HepG2 (cell line): Measurements from ENCODE around the gene DYNC1LI1. TPM values are rescaled to one million over a fixed set of nuclear protein-coding genes. Genes with fewer than 3 reads are reported as not detected.

ENCODE experiments used
- AGO2 ChIP-seq: fragments of 200-400 bp; formaldehyde crosslinking; optimal IDR thresholded peaks from 2 replicates; pipeline ENCODE3; 2017; ENCODE audit warnings: mild to moderate bottlenecking, low read depth, low read length, moderate library complexity
- CC2D1A ChIP-seq: sonication (generic); formaldehyde crosslinking; IDR thresholded peaks from 2 replicates; pipeline ENCODE4 v1.8.1; 2023; ENCODE audit warnings: mild to moderate bottlenecking, missing genetic modification reagents
- CSRNP2 ChIP-seq: sonication (generic); formaldehyde crosslinking; conservative IDR thresholded peaks from 2 replicates; pipeline ENCODE4 v1.8.0; 2022; ENCODE audit warnings: low read depth, missing genetic modification reagents
- EED ChIP-seq: sonication (generic); formaldehyde crosslinking; IDR thresholded peaks from 2 replicates; pipeline ENCODE4 v1.5.0; 2020; ENCODE audit warnings: mild to moderate bottlenecking, missing genetic modification reagents
- ETV6 ChIP-seq: sonication (generic); formaldehyde crosslinking; conservative IDR thresholded peaks from 2 replicates; pipeline ENCODE4 v1.4.0; 2020; ENCODE audit warnings: missing genetic modification reagents
- EZH2 ChIP-seq: conservative IDR thresholded peaks from 2 replicates; pipeline ENCODE4 v1.6.1; 2012; ENCODE audit warnings: mild to moderate bottlenecking, low read depth, low read length, moderate library complexity
- FOXA3 ChIP-seq: IDR thresholded peaks from 2 replicates; pipeline ENCODE4 v1.6.1; 2016; ENCODE audit warnings: missing genetic modification reagents, missing compliant biosample characterization
- RNF2 ChIP-seq: fragments of 450-650 bp; conservative IDR thresholded peaks from 2 replicates; pipeline ENCODE4 v1.6.1; 2016; ENCODE audit warnings: low read depth
- SP140L ChIP-seq: sonication (generic); formaldehyde crosslinking; IDR thresholded peaks from 2 replicates; pipeline ENCODE4 v1.4.0; 2020; ENCODE audit warnings: missing genetic modification reagents, borderline replicate concordance
- TRAFD1 ChIP-seq: sonication (generic); formaldehyde crosslinking; IDR thresholded peaks from 2 replicates; pipeline ENCODE4 v1.5.1; 2020; ENCODE audit warnings: missing genetic modification reagents, mild to moderate bottlenecking, borderline replicate concordance
- ZBTB40 ChIP-seq, 2 experiments: fragments of 450-650 bp in 1 of 2; sonication (generic) in 1 of 2; formaldehyde crosslinking in 1 of 2; IDR thresholded peaks; 2 replicates each; pipeline versions ENCODE4 v1.6.1 to v1.8.0; 2016 to 2022; ENCODE audit warnings: antibody characterized with exemption in 1 of 2, mild to moderate bottlenecking in 1 of 2, missing genetic modification reagents in 1 of 2
- ZFP1 ChIP-seq: IDR thresholded peaks from 2 replicates; pipeline ENCODE4 v1.6.1; 2016
- ZNF619 ChIP-seq: sonication (generic); formaldehyde crosslinking; IDR thresholded peaks from 2 replicates; pipeline ENCODE4 v1.4.0; 2020; ENCODE audit warnings: mild to moderate bottlenecking, missing genetic modification reagents
- ZNF674 ChIP-seq: sonication (generic); formaldehyde crosslinking; IDR thresholded peaks from 2 replicates; pipeline ENCODE4 v1.5.0; 2020; ENCODE audit warnings: low read depth, mild to moderate bottlenecking, missing genetic modification reagents
- ZNF713 ChIP-seq: sonication (generic); formaldehyde crosslinking; IDR thresholded peaks from 2 replicates; pipeline ENCODE4 v1.4.0; 2020; ENCODE audit warnings: mild to moderate bottlenecking, missing genetic modification reagents
- ZSCAN12 ChIP-seq: sonication (generic); formaldehyde crosslinking; IDR thresholded peaks from 2 replicates; pipeline ENCODE4 v1.9.0; 2021; ENCODE audit warnings: mild to moderate bottlenecking, missing genetic modification reagents
- polyA plus RNA-seq, 8 experiments: library from polyadenylated mRNA; depleted of rRNA in 3 of 8; stranded (reverse) in 7 of 8; unstranded in 1 of 8; fragments of >200 nt; fragmentation: Illumina TruSeq in 4 of 8; extraction: Trizol in 4 of 8; gene quantifications; 2 replicates each; pipeline versions ENCODE4 v1.2.1 to v1.2.3, GENCODE V29; 2011 to 2016; ENCODE audit warnings: low read depth in 4 of 8, missing spikeins in 1 of 8, mixed read lengths in 1 of 8; ENCODE audit not compliant: insufficient read depth in 1 of 8
- total RNA-seq, 5 experiments: library from RNA; depleted of rRNA; stranded (reverse); fragments of >200 nt; fragmentation: Illumina TruSeq; extraction: Trizol; gene quantifications; 2 replicates each; pipeline ENCODE4 v1.2.3, GENCODE V29; 2016; ENCODE audit warnings: low read depth in 1 of 5

The DYNC1LI1 gene
- total and polyA plus RNA-seq, 2 of the 13 experiments (the other 11 are each of a cell fraction or from before 2014, with no cell fraction given), result 13.4 to 37.1 TPM

GRCh38 chr3:32502118-32502945 lies 68.3 kb downstream of the DYNC1LI1 start, which contains the start of gene CMTM6 (continued):
- TF ChIP-seq AGO2 (peak; percentile 60), ZNF674 (CRISPR knock-in tag) (no peak), RNF2 (no peak), ZSCAN12 (CRISPR knock-in tag) (no peak), SP140L (CRISPR knock-in tag) (no peak), ZNF713 (CRISPR knock-in tag) (no peak), ETV6 (CRISPR knock-in tag) (no peak), TRAFD1 (CRISPR knock-in tag) (no peak), ZBTB40 (IDR thresholded peaks at IDR 0.05) (no peak), ZBTB40 (CRISPR knock-in tag; IDR thresholded peaks at IDR 0.05) (no peak), ZNF619 (CRISPR knock-in tag) (no peak), EZH2 (no peak), CSRNP2 (no peak), EED (CRISPR knock-in tag) (0 out of 2 replicates have a peak, but pooled peaks have one; percentile 23), ZFP1 (CRISPR knock-in tag) (0 out of 2 replicates have a peak, but pooled peaks have one; percentile 32), CC2D1A (CRISPR knock-in tag) (no peak), FOXA3 (CRISPR knock-in tag) (peak; percentile 36)
